GM18511 (cell line): ENCODE measurements around the gene LRRC45.
A peak's percentile ranks its signal among the peaks of the same experiment; 100 is the strongest.

Experiments
- ATAC-seq: cut with Tn5 transposase; IDR thresholded peaks from one replicate; pipeline ENCODE4 v1.9.1; 2021; ENCODE audit warnings: mild to moderate bottlenecking, moderate library complexity; ENCODE audit not compliant: unreplicated experiment

LRRC45 gene

DNA sequence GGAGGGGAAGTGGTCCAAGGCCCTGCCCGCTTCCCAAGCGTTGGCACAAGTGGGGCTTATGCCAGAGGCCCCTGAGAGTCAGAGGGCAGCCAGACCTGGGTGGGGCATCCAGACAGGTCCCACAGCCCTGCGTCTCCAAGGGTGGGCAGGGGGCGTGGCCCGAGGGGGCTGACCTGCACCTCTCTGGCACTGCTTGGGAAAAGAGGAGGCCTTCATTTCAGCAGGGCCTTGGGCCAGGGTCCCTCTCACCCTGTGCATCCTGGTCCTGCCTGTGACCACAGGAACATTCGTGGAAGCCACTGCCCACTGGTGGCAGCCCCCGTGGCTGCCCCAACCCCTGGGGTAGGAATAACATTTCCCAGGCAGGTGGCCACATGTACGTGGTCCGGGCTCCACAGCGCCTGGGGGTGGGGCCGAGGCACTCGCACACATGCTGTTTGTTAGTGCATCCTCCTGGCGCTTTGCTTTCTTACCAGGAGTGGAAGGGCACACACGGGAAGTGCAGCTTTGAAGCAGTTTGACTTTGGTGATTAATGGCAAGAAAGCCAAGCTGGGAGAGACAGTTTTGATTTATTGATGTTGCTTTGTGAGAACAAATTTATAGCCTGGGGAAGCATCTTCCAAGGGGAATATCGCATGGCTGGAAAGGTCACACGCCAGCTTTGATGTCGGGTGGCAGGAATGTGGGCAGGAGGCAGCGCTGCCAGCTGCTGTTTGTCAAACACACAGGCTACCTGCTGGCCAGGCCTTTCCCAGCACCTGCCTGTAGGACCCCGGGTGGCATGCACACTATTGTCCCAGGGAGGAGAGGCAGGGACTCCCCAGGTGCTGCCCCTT, 4.7 kb upstream of the LRRC45 start:
- no peak for ATAC-seq

DNA sequence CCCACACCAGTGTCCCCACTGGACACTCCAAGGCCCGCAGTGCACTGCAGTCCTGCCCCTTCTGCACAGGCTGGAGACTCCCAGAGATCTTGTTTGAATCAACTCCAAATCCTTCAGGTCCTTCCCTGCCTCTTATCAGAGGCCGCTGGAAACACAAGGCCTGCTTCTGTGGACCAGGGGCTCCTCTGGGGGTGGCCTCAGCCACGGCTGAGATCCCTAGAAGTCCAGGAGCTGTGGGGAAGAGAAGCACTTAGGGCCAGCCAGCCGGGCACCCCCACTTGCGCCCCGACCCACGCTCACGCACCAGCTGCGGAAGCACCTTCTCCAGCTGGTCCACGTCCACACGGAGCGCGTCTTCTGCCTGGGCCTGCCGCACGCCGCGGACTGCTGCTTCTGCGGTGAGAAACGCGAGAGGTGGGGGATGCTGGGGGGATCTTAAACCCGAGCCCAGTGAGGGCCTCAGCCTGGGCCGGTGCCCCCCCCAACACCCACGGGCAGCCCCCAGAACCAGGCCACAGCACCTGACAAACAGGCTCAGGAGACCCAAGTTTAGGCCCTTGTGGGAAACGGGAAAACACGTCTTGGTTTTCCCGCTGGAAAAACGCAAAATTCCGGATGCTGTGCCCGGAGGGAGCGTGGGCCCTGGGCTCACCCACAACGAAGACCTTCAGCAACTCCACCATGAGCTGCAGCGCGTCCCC, 4.0 kb upstream of the LRRC45 start:
- no peak for ATAC-seq

DNA sequence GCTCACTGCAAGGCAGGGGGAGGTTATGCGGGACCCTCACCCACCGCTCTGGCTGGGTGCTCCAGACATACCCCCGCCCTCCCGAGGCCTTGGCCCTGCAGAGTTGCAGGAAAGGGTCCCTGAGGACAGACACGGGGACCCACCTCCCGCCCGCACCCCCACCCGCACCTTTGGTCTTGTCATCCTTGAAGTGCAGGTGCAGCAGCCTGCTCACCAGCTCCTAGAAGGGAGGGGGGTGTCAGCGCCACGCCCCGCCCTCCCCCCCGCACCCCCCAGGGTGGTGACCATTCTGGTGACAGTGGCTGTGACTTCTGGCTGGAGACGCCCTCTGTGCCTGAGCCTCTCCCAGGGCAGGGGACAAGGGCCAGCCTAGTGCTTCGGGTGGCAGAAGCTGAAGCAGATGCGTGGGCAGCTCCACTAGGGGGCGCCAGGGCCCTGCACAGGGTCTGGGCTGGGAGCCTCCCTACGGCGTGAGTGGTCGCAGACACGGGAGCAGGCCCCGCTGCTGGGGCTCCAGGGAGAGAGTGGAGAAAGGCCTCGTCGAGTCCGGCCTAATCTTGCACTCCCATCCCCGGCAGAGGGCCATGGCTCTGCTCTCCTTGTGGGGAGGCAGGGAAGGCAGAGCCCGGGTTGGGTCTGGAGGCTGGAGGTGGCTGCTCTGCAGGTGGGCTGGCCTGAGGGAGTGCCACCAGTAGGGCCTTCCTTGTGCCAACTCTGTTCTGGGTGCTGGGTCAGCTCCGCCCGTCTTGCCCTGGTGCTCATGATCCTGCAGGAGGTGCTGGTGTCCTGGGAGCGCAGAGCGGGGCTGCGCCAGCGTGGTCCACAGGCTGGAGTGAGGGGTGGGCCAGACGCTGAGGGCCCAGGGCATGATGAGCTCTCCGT, 3.2 kb upstream of the LRRC45 start:
- ATAC-seq = no peak

DNA sequence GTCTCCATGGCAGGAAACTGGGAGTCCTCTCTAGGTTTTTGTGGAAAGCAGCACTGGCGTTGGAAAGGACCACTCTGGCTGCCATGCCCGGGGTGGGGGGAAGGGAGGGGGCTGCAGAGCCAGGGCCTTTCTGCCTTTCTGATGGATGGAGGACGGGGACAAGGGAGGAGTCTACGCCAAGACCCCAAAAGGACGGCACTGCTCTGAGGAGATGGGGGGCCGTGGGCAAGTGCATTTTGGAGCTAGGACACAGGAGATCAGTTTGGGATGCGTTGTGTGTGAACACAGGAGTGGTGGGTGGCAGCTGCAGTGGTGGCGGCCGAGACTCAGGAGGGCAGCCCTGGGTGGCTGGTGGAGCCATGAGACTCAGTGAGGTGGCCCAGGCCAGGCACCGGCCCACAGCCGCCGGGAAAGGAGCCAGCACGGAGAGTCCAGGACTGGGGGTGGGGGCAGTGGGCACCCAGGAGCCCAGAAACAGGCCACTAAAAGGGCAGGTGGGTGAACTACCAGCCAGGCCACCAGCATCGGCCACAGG, 2.5 kb upstream of the LRRC45 start:
- ATAC-seq = no peak

DNA sequence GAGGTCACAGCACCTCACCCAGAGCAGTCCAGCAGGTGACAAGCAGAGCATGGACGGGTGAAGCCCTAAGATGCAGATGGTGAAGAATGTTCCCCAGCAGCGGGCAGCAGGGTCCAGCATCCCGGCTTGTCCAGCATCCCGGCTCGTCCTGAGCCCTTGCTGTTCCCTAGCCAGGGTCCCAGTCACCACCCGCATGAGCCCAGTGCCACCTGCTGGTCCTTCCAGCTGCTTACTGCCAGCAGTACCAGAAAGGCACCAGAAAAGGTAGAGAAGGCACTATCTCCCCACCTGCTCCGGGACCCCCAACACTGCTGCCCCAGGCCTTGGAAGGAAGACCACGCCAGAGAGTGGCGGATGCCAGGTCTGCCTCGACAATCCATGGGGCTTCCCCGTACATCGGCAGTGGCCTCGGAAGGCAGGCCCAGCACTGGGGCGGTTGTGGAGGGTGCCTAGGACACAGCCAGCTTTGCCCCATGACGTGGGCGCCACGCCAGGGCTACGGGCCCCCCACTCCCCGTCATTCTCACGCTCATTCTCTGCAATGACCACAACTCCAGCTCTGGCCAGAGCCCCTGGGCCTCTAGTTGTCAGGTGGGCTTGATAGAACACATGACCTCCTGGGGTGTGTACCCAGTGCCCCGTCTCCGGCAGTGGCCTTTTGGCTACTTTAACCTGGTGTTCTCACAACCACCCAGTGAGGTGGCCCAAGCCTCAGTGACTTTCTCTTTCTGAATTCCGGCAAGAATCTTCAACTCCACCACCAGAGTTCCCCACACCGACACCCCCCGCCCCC, 1.8 kb upstream of the LRRC45 start:
- no peak for ATAC-seq

DNA sequence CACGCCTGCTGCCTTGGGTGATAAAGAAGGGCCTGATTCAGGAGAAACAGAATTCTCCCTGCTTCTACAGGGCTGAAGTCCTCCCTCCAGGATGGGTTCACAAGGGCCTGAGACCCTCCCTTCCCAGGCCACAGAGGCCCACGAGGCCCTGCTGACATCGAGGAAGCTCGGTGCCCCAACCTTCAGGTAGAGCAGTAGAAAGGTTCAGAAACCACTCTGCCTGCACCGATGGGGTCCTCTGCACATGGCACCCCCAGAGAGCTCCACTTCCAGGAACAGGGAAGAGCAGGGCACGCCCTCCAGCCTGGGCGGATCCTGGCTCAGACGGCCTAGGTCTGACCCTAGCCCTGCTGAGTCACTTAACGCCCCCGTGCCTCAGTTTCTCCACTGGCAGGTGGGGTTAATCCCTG, 1.2 kb upstream of the LRRC45 start:
- no peak for ATAC-seq

DNA sequence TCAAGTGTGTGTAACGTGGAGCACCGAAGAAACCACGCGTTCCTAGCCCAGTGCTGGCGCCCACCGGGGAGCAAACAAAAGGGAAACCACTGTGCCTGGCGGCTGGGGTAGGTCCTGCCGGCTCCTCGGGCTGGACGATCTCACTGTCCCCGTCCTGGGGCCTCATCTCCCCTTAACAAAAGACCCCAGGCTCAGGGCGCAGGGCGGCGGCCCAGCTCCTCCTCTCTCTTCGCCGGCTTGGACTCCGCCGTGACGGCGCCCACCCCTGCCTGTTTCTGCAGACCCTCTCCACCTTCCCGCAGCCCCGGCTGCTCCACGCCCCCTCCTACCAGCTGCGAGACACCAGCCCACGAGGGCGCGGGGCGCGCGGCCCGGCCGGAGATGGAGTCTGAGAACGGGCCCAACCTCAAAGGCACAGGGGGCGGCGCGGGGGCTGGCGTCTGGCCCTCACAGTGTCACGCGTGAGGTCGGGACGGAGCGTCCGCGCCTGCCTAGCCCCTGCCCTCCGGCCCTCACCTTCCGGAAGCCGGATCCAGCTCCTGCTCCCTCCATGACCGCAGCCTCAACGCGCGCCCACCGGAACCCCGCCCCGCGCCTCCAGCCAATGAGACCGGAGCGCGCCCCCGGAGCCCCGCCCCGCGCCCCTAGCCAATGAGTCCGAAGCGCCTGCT, 660 bp upstream of the LRRC45 start, which contains the start of gene CENPX:
Gene CENPX, minus strand, starts transcription at position 569 of the 671 bp plus-strand sequence. Its CDS starts 17 bp downstream, at position 552.
- no peak for ATAC-seq

DNA sequence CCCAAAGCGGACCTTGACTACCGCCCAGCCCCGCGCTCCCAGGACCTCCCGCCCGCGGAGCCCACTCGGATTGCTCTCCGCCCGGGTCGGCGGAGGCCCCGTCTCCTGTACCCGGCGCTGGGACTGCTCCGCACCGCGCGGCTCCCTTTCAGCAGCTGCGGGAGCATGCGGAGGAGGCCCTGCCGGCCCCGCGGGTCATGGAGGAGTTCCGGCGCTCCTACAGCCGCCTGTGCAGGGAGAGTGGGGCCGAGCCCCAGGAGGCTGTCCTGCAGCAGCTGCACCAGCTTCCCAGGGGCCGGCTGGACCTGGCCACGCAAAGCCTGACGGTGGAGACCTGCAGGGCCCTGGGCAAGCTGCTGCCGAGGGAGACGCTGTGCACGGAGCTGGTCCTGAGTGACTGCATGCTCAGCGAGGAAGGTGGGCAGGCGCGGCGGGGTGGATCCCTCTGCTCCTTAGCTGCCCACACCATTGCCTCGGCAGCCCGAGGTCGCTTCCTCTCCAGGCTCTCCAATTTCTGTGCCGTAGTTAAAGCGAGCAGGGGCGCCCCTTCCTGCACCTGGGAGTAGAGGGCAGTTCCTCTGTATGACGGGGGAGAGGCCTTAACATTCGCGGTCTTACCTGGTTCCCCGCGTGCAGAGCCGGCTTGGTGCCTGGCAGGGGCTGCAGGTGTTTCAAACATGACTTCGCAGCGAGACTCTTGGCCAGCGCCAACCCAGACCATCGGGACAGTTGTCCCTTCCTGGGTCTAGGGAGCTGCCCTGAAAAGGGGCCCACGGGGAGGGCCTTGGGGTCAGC, 539 bp downstream of the LRRC45 start:
- peak; percentile 3 for ATAC-seq

DNA sequence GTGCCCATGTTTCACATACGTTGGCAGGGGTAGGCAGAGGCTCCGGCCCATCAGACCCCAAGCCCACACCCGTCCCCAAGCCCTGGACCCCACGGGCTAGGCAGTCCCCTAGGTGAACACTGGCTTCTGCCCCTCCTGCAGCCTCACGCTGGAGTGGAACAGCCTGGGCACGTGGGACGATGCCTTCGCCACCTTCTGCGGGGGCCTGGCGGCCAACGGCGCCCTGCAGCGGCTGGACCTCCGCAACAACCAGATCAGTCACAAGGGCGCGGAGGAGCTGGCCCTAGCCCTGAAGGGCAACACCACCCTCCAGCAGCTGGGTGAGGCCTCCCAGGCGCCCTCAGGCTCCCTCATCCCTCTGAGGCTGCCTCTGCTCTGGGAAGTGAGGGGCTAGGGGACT, 1.8 kb downstream of the LRRC45 start:
- no peak for ATAC-seq

DNA sequence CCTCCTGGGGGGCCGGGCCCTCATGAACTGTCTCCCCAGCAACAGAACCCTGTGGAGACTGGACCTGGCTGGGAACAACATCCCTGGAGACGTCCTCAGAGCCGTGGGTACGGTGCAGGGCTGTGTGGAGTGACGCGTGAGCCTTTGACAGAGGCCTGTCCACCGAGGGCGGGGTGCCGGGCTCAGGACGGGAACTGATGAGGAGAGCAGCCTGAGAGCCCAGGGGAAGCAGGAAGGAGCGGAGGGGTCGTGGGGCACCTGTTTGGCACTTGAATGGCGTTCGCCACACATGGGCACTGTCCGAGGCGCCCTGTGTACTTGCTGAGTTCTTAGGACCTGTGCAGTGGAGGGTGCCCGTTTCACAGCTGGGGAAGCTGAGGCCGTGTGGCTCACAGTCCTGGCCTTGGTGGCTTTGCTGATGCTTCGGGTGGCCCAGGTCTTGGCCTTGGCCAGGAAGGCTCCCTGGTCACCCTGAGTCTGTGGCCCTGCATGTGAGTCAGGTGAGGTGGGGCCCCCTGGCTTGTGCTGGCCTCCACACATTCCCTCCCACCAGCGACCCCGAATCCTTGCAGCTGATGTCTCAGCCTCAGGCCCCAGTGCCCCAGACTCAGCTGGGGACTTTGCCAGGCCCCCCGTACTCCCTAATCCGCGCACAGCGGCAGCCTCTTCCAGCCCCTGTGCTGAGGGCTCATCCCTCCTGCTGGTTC, 2.4 kb downstream of the LRRC45 start:
- ATAC-seq = no peak

DNA sequence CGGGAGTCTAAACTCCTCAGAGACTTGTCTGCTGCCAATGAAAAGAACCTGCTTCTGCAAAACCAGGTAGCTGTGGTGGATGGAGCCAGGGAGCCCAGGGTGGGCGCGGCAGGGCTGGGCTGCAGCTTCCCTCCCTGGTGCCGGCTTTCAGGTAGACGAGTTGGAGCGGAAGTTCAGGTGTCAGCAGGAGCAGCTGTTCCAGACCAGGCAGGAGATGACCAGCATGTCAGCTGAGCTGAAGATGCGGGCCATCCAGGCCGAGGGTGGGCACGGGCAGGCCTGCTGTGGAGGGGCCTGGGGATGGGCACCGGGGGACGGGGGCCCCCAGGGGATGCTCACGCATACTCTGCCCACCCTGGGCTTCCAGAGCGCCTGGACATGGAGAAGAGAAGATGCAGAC, 5.1 kb downstream of the LRRC45 start:
- ATAC-seq = no peak

DNA sequence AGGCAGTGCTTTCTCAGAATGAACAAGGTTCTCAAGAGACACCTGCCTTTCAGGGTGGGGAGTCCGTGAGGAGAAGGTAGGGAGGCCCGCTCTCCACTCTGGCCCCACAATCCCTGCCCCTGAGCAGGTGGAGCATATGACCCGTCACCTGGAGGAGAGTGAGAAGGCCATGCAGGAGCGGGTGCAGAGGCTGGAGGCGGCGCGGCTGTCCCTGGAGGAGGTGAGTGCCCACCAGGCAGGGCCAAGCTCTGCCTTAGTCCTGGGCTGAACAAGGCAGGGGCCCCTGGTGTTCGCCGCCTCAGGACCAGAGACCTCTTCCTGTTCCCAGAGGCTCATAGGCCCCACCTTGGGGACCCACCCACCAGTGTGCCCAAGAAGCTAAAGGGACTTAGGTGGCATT, 5.9 kb downstream of the LRRC45 start:
- ATAC-seq = no peak

DNA sequence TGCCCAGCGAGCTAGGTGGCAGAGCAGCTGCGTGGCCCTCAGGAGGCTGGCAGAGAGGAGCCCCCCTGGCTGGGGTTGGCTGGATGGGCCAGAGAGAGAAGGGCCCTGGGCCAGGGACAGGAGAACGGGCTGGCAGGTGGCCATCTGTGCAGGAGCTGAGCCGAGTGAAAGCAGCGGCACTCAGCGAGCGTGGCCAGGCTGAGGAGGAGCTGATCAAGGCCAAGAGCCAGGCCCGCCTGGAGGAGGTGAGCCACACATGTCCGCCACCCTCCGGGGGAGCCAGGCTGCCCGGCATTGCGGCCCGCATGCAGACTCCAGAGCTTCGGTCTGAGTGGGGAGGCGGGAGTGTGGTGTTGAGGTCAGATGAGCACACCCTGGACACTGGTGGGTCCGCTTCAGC, 6.3 kb downstream of the LRRC45 start:
- no peak for ATAC-seq

DNA sequence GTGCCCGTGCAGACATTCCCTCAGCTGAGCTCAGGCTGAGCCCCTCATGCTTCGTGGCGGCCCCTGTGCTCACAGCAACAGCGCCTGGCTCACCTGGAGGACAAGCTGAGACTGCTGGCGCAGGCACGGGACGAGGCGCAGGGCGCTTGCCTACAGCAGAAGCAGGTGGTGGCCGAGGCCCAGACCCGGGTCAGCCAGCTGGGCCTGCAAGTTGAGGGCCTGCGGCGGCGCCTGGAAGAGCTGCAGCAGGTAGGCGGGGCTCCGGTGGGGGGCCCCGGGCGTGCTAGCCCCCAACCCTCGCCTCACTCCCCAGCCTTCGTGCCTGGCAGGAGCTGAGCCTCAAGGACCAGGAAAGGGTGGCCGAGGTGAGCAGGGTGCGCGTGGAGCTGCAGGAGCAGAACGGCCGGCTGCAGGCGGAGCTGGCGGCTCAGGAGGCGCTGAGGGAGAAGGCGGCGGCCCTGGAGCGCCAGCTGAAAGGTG, 6.9 kb downstream of the LRRC45 start:
- ATAC-seq = no peak

DNA sequence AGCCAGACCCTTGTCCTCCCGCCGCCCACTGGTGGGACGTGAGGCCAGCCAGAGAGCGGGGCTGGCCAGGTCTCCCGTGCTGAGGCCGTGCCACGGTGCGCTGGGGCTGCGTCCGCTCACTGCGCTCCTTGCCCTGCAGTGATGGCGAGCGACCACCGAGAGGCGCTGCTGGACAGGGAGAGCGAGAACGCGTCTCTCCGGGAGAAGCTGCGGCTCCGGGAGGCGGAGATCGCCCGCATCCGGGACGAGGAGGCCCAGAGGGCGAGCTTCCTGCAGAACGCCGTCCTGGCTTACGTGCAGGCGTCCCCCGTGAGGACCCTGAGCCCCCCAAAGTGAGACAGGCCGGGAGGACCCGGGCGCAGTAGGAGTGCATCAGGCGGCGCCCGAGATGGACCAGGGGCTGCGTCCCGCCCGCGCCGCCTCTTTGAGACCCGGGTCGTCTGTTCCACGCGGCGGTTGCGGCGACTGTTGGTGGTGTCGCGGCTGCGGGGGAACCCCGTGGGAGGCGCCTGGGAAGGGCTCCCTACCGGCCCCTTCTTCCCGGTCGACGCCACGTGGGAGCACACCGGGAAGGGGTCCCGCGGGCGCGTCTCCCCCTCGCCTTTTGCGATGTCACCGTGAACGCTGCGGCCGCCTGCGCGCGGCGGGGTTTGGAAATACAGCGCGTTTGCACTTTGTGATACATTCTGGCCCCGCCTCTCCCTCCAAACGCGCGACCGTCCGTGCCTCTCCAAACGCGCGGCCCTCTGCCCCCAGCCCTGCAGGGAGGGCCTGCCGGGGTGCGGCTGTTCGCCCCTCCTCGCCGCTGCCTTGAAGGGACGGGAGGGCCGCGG, 7.6 kb downstream of the LRRC45 start:
- ATAC-seq = no peak

DNA sequence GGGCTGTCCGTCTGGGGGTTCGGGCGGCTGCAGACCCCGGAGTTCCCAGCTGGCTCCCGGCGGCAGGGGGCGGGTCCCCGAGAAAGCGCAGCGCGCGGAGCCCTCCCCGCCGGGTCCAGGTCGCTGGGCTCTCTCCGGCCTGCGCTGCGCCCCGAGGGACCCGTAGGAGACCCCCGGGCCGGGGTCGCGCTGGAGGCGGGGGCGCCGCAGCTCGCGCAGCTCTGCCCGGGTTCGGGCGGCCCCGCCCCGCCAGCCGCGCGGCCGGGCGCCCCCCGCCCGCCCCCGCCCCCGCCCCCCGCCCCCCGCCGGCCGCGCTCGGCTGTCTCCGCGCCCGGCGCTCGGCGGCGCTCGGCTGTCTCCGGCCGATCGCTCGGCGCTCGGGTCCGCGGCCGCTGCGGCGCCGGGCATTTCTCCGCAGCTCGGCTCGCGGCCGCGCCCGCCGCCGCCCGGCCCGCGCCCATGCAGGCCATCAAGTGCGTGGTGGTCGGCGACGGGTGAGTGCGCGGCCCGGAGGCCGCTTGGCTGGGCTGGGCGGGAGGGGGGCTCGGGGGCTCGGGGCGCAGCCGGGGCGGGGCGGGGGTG, 8.3 kb downstream of the LRRC45 start, which contains the start of gene RAC3:
Gene RAC3, plus strand, starts transcription at position 376 of the 582 bp plus-strand sequence. Its CDS starts 84 bp downstream, at position 460.
- ATAC-seq = no peak
